Panc1 (cell line): Measurements from ENCODE around the gene DDX10. TPM values are rescaled to one million over a fixed set of nuclear protein-coding genes. Genes with fewer than 3 reads are reported as not detected.

Experiments used
- ATAC-seq: fragments of 200-7000 bp; cut with Tn5 transposase; 2 replicates; pipeline ENCODE4 v1.9.1; 2020; ENCODE audit warnings: mild to moderate bottlenecking, moderate library complexity
- BruUV-seq: library from RNA; stranded (reverse); fragments of 400-500 nt; replicated peaks from 2 replicates; lab custom pipeline; 2021; lab: Mats Ljungman, UMichigan
- CTCF ChIA-PET: fragments of 300-600 bp; sonication (Branson Sonifier 250); formaldehyde crosslinking; loops from one replicate; lab custom pipeline; 2022; ENCODE audit warnings: antibody characterized with exemption; lab: Charles Lee
- POLR2A ChIA-PET: fragments of 300-600 bp; sonication (Branson Sonifier 250); formaldehyde crosslinking; loops from one replicate; lab custom pipeline; 2022; ENCODE audit warnings: antibody characterized with exemption; lab: Charles Lee
- DNase-seq: peaks from one replicate; pipeline ENCODE4 v3.0.0-alpha.2; 2010; ENCODE audit warnings: low read depth, low spot score
- H3K27ac ChIP-seq: 2 replicates; pipeline ENCODE4 v1.5.1; 2011; ENCODE audit warnings: mild to moderate bottlenecking, low read length, inconsistent platforms
- H3K27me3 ChIP-seq: fragments of 200-500 bp; sonication (Bioruptor generic); 2 replicates; pipeline ENCODE4 v1.6.0; 2014; ENCODE audit warnings: low read length, inconsistent platforms; ENCODE audit not compliant: control insufficient read depth, insufficient read depth
- H3K36me3 ChIP-seq: fragments of 200-500 bp; sonication (Bioruptor generic); 2 replicates; pipeline ENCODE4 v1.5.1; 2014; ENCODE audit warnings: inconsistent platforms, mild to moderate bottlenecking, low read length, moderate library complexity; ENCODE audit not compliant: control insufficient read depth, insufficient read depth
- H3K4me1 ChIP-seq: 2 replicates; pipeline ENCODE4 v1.5.1; 2011; ENCODE audit warnings: inconsistent platforms, mild to moderate bottlenecking, low read length, moderate library complexity; ENCODE audit not compliant: control insufficient read depth, insufficient read depth
- H3K4me3 ChIP-seq, 2 experiments: 2 replicates each; pipeline ENCODE4 v1.5.1; 2011 to 2012; ENCODE audit warnings: low read depth in 2 of 2, low read length in 2 of 2, mild to moderate bottlenecking in 2 of 2, inconsistent platforms in 1 of 2, moderate library complexity in 1 of 2
- H3K9me3 ChIP-seq: fragments of 200-500 bp; sonication (Bioruptor generic); 2 replicates; pipeline ENCODE4 v1.5.1; 2014; ENCODE audit warnings: low read depth, mild to moderate bottlenecking, inconsistent platforms, low read length, moderate library complexity; ENCODE audit not compliant: control insufficient read depth, insufficient read depth
- CTCF ChIP-seq: fragments of 450-650 bp; IDR thresholded peaks from 2 replicates; pipeline ENCODE4 v1.5.1; 2017; ENCODE audit warnings: mild to moderate bottlenecking
- POLR2AphosphoS5 ChIP-seq: IDR thresholded peaks from 2 replicates; pipeline ENCODE4 v1.6.1; 2012; ENCODE audit warnings: mild to moderate bottlenecking, low read depth, low read length, moderate library complexity
- REST ChIP-seq, 2 experiments: IDR thresholded peaks; 2 replicates each; pipeline ENCODE4 v1.6.1; 2011 to 2012; ENCODE audit warnings: low read depth in 2 of 2, control low read depth in 1 of 2, low read length in 1 of 2, mild to moderate bottlenecking in 1 of 2, moderate library complexity in 1 of 2; ENCODE audit not compliant: insufficient read depth in 1 of 2
- SIN3A ChIP-seq: IDR thresholded peaks from 2 replicates; pipeline ENCODE4 v1.6.1; 2012; ENCODE audit warnings: low read depth, mild to moderate bottlenecking, low read length, moderate library complexity, borderline replicate concordance; ENCODE audit not compliant: insufficient read depth
- TCF7L2 ChIP-seq: IDR thresholded peaks from 2 replicates; pipeline ENCODE4 v1.6.1; 2011; ENCODE audit warnings: mild to moderate bottlenecking, low read depth, low read length, inconsistent platforms
- in situ Hi-C: cut with HindIII; loops from 2 replicates; pipeline ENCODE4 v1.10.0; 2016; ENCODE audit warnings: low sequenced_read_pairs, low pct_unique_long_range_greater_than_20kb
- intact Hi-C: fragments of 100-400 bp; cut with micrococcal nuclease; formaldehyde crosslinking; loops from one replicate; pipeline ENCODE4 v1.10.0; 2022; ENCODE audit not compliant: unreplicated experiment
- total RNA-seq: library from RNA; stranded (reverse); gene quantifications from one replicate; pipeline ENCODE4 v1.2.1, GENCODE V29; 2021; ENCODE audit not compliant: unreplicated experiment

Gene DDX10
- total RNA-seq, 1 experiment from 2014 or later: 48.8 TPM

GRCh38 chr11:108805030-108805429 is 140.2 kb downstream of the DDX10 start:
- H3K4me3 ChIP-seq: no peak overlapping the region
- intact Hi-C loops (no loop called here), in situ Hi-C loops (no loop called here)
- H3K27me3 ChIP-seq: no peaks in the 10 kb centered on the region
- TF ChIP-seq TCF7L2: no peak
- no peak for TF ChIP-seq SIN3A
- no peak for TF ChIP-seq REST (IDR thresholded peaks at IDR 0.05; ENCODE audit: insufficient read depth in 1 of 2, low read depth in 2 of 2, low read length in 1 of 2)
- no peak for TF ChIP-seq POLR2AphosphoS5
- no peak for TF ChIP-seq CTCF
- no peaks in the 10 kb centered on the region for H3K9me3 ChIP-seq
- no TSS peak for BruUV-seq
- no peaks in the 10 kb centered on the region for H3K36me3 ChIP-seq
- H3K27ac ChIP-seq: no peak overlapping the region
- DNase-seq (no peak), ATAC-seq (no peak)
- H3K4me1 ChIP-seq: no peaks in the 10 kb centered on the region
- CTCF ChIA-PET: no interaction called here
- POLR2A ChIA-PET: no interaction called here

- Histone ChIP-seq H3K4me1 (no peaks in the 10 kb centered on the region), H3K4me3 (no peak overlapping the region), H3K9me3 (no peaks in the 10 kb centered on the region), H3K36me3 (no peaks in the 10 kb centered on the region), H3K27ac (no peak overlapping the region), H3K27me3 (no peaks in the 10 kb centered on the region)
- no TSS peak for BruUV-seq
- DNase-seq: no peak
- no peak for ATAC-seq
- TF ChIP-seq REST (IDR thresholded peaks at IDR 0.05; ENCODE audit: insufficient read depth in 1 of 2, low read depth in 2 of 2, low read length in 1 of 2): no peak
- no peak for TF ChIP-seq SIN3A
- no peak for TF ChIP-seq CTCF
- TF ChIP-seq TCF7L2: no peak
- TF ChIP-seq POLR2AphosphoS5: no peak
- CTCF ChIA-PET: no interaction called here
- intact Hi-C loops (no loop called here), in situ Hi-C loops (no loop called here)
- POLR2A ChIA-PET: no interaction called here
These were observed 142.4 kb downstream of the DDX10 start for GRCh38 chr11:108807262-108807661.
